Stimulated activated CD8-positive, alpha-beta memory T cell treated with anti-CD3 and anti-CD28 coated beads, Interleukin-15, amount 100 ng/mL, for 4 hours (primary cell): ENCODE results near the gene CAVIN1.
"Not testable (repeated sequence)": the region's sequence is repeated elsewhere in the genome, so short reads cannot be mapped to it uniquely, and the experiment has no call there.

Experiments used
- DNase-seq, 2 donors: peaks; one replicate each; pipeline ENCODE4 v3.0.0-alpha.2; 2020; ENCODE audit warnings: low read depth in 2 of 2

Gene CAVIN1

GRCh38 chr17:42422958-42423712 lies at the start of gene CAVIN1:
CAVIN1 (minus strand) TSS chr17:42423256; CDS start chr17:42423097, 159 bp downstream.
- no peak for DNase-seq

- DNase-seq: no peak
Measured at GRCh38 chr17:42467889-42468288, 44.8 kb upstream of the CAVIN1 start.

GRCh38 chr17:42463976-42464400 lies 40.9 kb upstream of the CAVIN1 start:
- DNase-seq: no peak

- DNase-seq: no peak
Measured at GRCh38 chr17:42460371-42460770, 37.3 kb upstream of the CAVIN1 start.

GRCh38 chr17:42459801-42460281 lies 36.8 kb upstream of the CAVIN1 start:
- DNase-seq: no peak

- DNase-seq: no peak
Measured at GRCh38 chr17:42459256-42459800, 36.3 kb upstream of the CAVIN1 start.

GRCh38 chr17:42458497-42459255 lies 35.6 kb upstream of the CAVIN1 start, which contains the start of gene ATP6V0A1:
ATP6V0A1 (plus strand) TSS chr17:42458878; CDS start chr17:42460895, 2,017 bp downstream.
- DNase-seq: peak; percentile 77 to 81

GRCh38 chr17:42457107-42457792 lies 34.2 kb upstream of the CAVIN1 start:
- DNase-seq: no peak

- DNase-seq: no peak
Measured at GRCh38 chr17:42456223-42457106, 33.4 kb upstream of the CAVIN1 start.

GRCh38 chr17:42454987-42455386 lies 31.9 kb upstream of the CAVIN1 start:
- not testable (repeated sequence) for DNase-seq

- no peak for DNase-seq
Measured at GRCh38 chr17:42453439-42453838, 30.4 kb upstream of the CAVIN1 start.

- DNase-seq: not testable (repeated sequence)
Measured at GRCh38 chr17:42451270-42451669, 28.2 kb upstream of the CAVIN1 start.

GRCh38 chr17:42449838-42450237 lies 26.8 kb upstream of the CAVIN1 start:
- DNase-seq: not testable (repeated sequence)

- DNase-seq: not testable (repeated sequence)
Measured at GRCh38 chr17:42449176-42449575, 26.1 kb upstream of the CAVIN1 start.

- no peak for DNase-seq
Measured at GRCh38 chr17:42442196-42442565, 19.1 kb upstream of the CAVIN1 start.

- DNase-seq: no peak
Measured at GRCh38 chr17:42441371-42442195, 18.5 kb upstream of the CAVIN1 start.

GRCh38 chr17:42438600-42439567 lies 15.8 kb upstream of the CAVIN1 start:
- DNase-seq: no peak

- no peak for DNase-seq
Measured at GRCh38 chr17:42436391-42436790, 13.3 kb upstream of the CAVIN1 start.

GRCh38 chr17:42431758-42432161 lies 8.7 kb upstream of the CAVIN1 start:
- DNase-seq: no peak
